OCI-LY7 (cell line): ENCODE measurements around the gene RCCD1. TPM values are rescaled to one million over a fixed set of nuclear protein-coding genes. Genes with fewer than 3 reads are reported as not detected.

Experiments
- BruUV-seq: library from RNA; stranded (reverse); fragments of 400-500 nt; replicated peaks from 2 replicates; lab custom pipeline; 2021; lab: Mats Ljungman, UMichigan
- CTCF ChIA-PET: fragments of 300-600 bp; sonication (Branson Sonifier 250); formaldehyde crosslinking; loops from one replicate; lab custom pipeline; 2022; ENCODE audit warnings: antibody characterized with exemption; ENCODE audit not compliant: unreplicated experiment; lab: Charles Lee
- POLR2A ChIA-PET: fragments of 300-600 bp; sonication (Branson Sonifier 250); formaldehyde crosslinking; loops from one replicate; lab custom pipeline; 2022; ENCODE audit warnings: antibody characterized with exemption; lab: Charles Lee
- DNase-seq: peaks from one replicate; pipeline ENCODE4 v3.0.0-alpha.2; 2015; ENCODE audit warnings: low spot score
- H2AFZ ChIP-seq: fragments of 200-600 bp; sonication (generic), shearing (Covaris generic); 2 replicates; pipeline ENCODE4 v1.6.1; 2014; ENCODE audit warnings: mild to moderate bottlenecking, antibody characterized with exemption, low read length, moderate library complexity
- H3K27ac ChIP-seq: fragments of 200-600 bp; sonication (generic); 2 replicates; pipeline ENCODE4 v1.5.1; 2014; ENCODE audit warnings: mixed run types, low read depth, mild to moderate bottlenecking, moderate library complexity, low read length, inconsistent platforms; ENCODE audit not compliant: poor library complexity, severe bottlenecking
- H3K36me3 ChIP-seq: fragments of 200-600 bp; sonication (generic); 2 replicates; pipeline ENCODE4 v1.6.1; 2014; ENCODE audit warnings: mild to moderate bottlenecking, antibody characterized with exemption, low read length, moderate library complexity, mixed read lengths; ENCODE audit not compliant: insufficient read depth
- H3K4me1 ChIP-seq: fragments of 200-600 bp; sonication (generic); 2 replicates; pipeline ENCODE4 v1.5.1; 2014; ENCODE audit warnings: mild to moderate bottlenecking, low read length; ENCODE audit not compliant: insufficient read depth, poor library complexity, severe bottlenecking
- H3K4me2 ChIP-seq: fragments of 200-600 bp; sonication (generic); 2 replicates; pipeline ENCODE4 v1.6.1; 2014; ENCODE audit warnings: mild to moderate bottlenecking, low read length
- H3K4me3 ChIP-seq: fragments of 200-600 bp; sonication (generic); 2 replicates; pipeline ENCODE4 v1.5.1; 2014; ENCODE audit warnings: mild to moderate bottlenecking, low read depth, low read length; ENCODE audit not compliant: poor library complexity, severe bottlenecking
- H3K79me2 ChIP-seq: fragments of 200-600 bp; sonication (generic); 2 replicates; pipeline ENCODE4 v1.6.1; 2016; ENCODE audit warnings: low read depth, mild to moderate bottlenecking, low read length, moderate library complexity, mixed read lengths; ENCODE audit not compliant: insufficient read depth
- H3K9me2 ChIP-seq: fragments of 200-600 bp; sonication (generic); 2 replicates; pipeline ENCODE4 v1.6.1; 2016; ENCODE audit warnings: mild to moderate bottlenecking, low read length, mixed read lengths; ENCODE audit not compliant: insufficient read depth
- H3K9me3 ChIP-seq: fragments of 200-600 bp; sonication (generic); 2 replicates; pipeline ENCODE4 v1.6.1; 2014; ENCODE audit warnings: mild to moderate bottlenecking, mixed run types, low read length, mixed read lengths
- H4K20me1 ChIP-seq: fragments of 200-600 bp; sonication (generic); 2 replicates; pipeline ENCODE4 v1.6.1; 2014; ENCODE audit warnings: mild to moderate bottlenecking, antibody characterized with exemption, low read length, moderate library complexity, mixed read lengths; ENCODE audit not compliant: insufficient read depth
- CTCF ChIP-seq: fragments of 200-600 bp; sonication (generic); conservative IDR thresholded peaks from 2 replicates; pipeline ENCODE4 v1.5.1; 2014; ENCODE audit warnings: mild to moderate bottlenecking, antibody characterized with exemption, low read length, moderate library complexity, mixed read lengths
- EZH2phosphoT487 ChIP-seq: fragments of 200-600 bp; sonication (generic); IDR thresholded peaks from 2 replicates; pipeline ENCODE4 v1.6.1; 2018; ENCODE audit warnings: low read depth, borderline replicate concordance, mild to moderate bottlenecking, mixed run types, antibody characterized with exemption, low read length, moderate library complexity, mixed read lengths
- intact Hi-C: fragments of 100-400 bp; cut with micrococcal nuclease; formaldehyde crosslinking; loops from one replicate; pipeline ENCODE4 v1.10.0; 2022; ENCODE audit not compliant: unreplicated experiment
- total RNA-seq, 2 experiments: library from RNA; depleted of rRNA in 1 of 2; stranded (reverse); fragments of >200 nt in 1 of 2; shearing (Covaris generic) in 1 of 2; gene quantifications; 2 replicates each; pipeline ENCODE4 v1.2.3, GENCODE V29; 2014 to 2022

Gene RCCD1
- total RNA-seq, 2 experiments from 2014 or later, result 77.7 to 84.5 TPM

GRCh38 chr15:90953947-90954711 lies 555 bp upstream of the RCCD1 start:
- Histone ChIP-seq H3K4me2 (peak overlapping the region; percentile 99), H3K9me3 (no peaks in the 10 kb centered on the region), H3K9me2 (no peaks in the 10 kb centered on the region), H4K20me1 (no peaks in the 10 kb centered on the region), H3K27ac (peak overlapping the region; percentile 89), H3K4me3 (peak overlapping the region; percentile 71), H3K79me2 (peaks cover 12% of the 10 kb centered on the region), H2AFZ (no peak overlapping the region; the same call in 1 of the 2 replicates), H3K36me3 (peaks cover 63% of the 10 kb centered on the region), H3K4me1 (peaks cover 18% of the 10 kb centered on the region)
- DNase-seq, result no peak
- TF ChIP-seq CTCF, result no peak
- BruUV-seq, result no TSS peak
- ChIA-PET CTCF (interaction anchor here (0.6 to 3.9 kb wide), 3 partner anchors 17 to 80 kb away, joined by 3 to 41 read pairs (median 3); partner anchors contain the start of genes HDDC3 and UNC45A), POLR2A (interaction anchor here (1.2 to 6.1 kb wide), 5 partner anchors 11 to 68 kb away, joined by 3 to 58 read pairs (median 5); partner anchors contain the start of genes HDDC3, UNC45A and VPS33B)
- intact Hi-C loops, result loop anchor here (1.0 to 2.0 kb wide), 2 partner anchors 19 to 41 kb away; partner anchors contain the start of genes PRC1 and UNC45A

- H3K36me3 ChIP-seq, result peaks cover 62% of the 10 kb centered on the region
- no peaks in the 10 kb centered on the region for H3K9me3 ChIP-seq
- H4K20me1 ChIP-seq, result no peaks in the 10 kb centered on the region
- ChIA-PET CTCF (interaction anchor here (0.7 to 3.9 kb wide), 4 partner anchors 22 to 316 kb away, joined by 3 to 41 read pairs (median 6); partner anchors contain the start of genes HDDC3 and UNC45A), POLR2A (interaction anchor here (0.5 to 6.1 kb wide), 12 partner anchors 12 to 764 kb away, joined by 3 to 58 read pairs (median 4); partner anchors contain the start of genes HDDC3, UNC45A and VPS33B)
- H3K79me2 ChIP-seq, result peaks cover 12% of the 10 kb centered on the region
- no peaks in the 10 kb centered on the region for H3K9me2 ChIP-seq
- BruUV-seq, result TSS peak; percentile 85
- peak; percentile 52 for DNase-seq
- H3K4me2 ChIP-seq, result peak overlapping the region; percentile 99
- intact Hi-C loops, result loop anchor here (1.0 to 2.0 kb wide), 4 partner anchors 39 to 315 kb away; partner anchors contain the start of gene PRC1
- H3K4me3 ChIP-seq, result peak overlapping the region; percentile 71
- peak overlapping the region; percentile 33; the same call in 1 of the 2 replicates for H2AFZ ChIP-seq
- H3K4me1 ChIP-seq, result peaks cover 18% of the 10 kb centered on the region
- TF ChIP-seq EZH2phosphoT487, result no peak
- no peak for TF ChIP-seq CTCF
- H3K27ac ChIP-seq, result peak overlapping the region; percentile 89
Observed at GRCh38 chr15:90955624-90956273, 1.1 kb downstream of the RCCD1 start.
